Left colon (tissue), 2 donors: ENCODE measurements around the gene CADPS. TPM values are rescaled to one million over a fixed set of nuclear protein-coding genes. Genes with fewer than 3 reads are reported as not detected.

Experiments used
- ATAC-seq: fragments of 200-7000 bp; cut with Tn5 transposase; one replicate; pipeline ENCODE4 v1.9.1; 2020; ENCODE audit warnings: mild to moderate bottlenecking, moderate library complexity
- DNase-seq, 2 donors: peaks; one replicate each; pipeline ENCODE4 v3.0.0-alpha.2; 2020
- intact Hi-C, 2 donors: fragments of 100-400 bp; cut with DNase I in 1 of 2; cut with micrococcal nuclease in 1 of 2; formaldehyde crosslinking; loops; one replicate each; pipeline versions ENCODE4 v1.11.2 to v1.14.0; 2022; cut with DNase I, micrococcal nuclease
- total RNA-seq, 2 donors: library from RNA; stranded (reverse); fragmentation: NEBNext Ultra II Directional; extraction: Animal tissue kit (Norgen Biotek cat#: 25700); gene quantifications; one replicate each; pipeline ENCODE4 v1.2.1, GENCODE V29; 2021
- donor health status: DM: no; HTN: no; CAD: no.
- donor health status: DM: yes; HTN: yes; CAD: no.

Gene CADPS
- total RNA-seq, 2 donors from 2014 or later: 3.7 to 4.4 TPM

DNA sequence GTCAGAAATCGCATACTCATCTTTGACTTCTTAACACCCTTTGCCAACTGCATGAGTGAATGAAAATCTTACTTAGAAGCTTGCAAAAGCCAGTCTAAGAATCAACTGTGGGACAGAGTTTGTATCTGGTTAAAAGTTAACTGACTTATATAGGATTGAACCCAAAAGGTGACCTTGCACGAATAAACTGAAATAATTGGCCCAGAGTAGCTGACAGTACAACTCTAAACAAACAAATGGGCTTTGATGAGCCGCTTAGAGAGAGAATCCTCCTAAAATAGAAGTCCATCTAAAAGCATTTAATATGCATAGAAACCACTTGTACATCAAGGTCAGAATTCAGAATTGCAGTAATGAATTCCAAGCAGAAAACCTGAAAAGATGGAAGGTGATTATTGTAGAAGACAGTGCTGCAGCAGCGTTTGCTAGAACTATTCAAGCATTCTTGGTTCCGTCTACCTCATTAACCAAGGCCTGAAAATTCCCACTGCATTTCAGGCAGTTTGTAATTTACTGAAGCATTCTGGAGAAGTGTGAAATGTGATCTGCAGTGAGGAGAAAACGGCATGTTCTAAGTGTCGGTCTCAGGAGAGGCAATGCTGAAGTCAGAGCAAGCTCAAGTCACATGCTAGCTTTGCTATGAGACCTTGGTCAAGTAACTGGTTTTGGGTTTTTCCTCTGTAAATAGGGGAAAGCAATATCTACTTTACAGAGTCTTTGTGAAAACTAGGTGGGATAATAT, 103.7 kb downstream of the CADPS start:
- no peak for ATAC-seq
- intact Hi-C loops: no loop called here

DNA sequence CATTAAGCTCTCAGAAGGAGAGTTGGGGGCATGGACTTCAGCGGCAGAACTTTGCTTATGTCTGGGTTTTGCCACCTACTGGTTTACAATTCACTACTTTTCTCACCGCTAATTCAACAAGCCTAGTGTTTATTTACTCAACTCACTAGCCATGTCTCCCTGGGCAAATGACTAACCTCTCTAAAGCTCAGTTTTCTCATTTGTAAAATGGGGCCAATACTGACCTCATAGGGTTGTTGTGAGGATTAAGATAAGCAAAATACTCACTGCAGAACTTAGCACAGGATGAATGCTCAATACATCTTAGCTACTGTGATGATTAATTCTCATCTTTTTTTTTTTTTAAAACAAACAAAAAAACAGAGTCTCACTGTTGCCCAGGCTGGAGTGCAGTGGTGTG, 106.3 kb downstream of the CADPS start:
- intact Hi-C loops: no loop called here
- ATAC-seq: no peak
- no peak for DNase-seq

More for the DNA sequence above, 103.7 kb downstream of the CADPS start:
- DNase-seq: no peak

DNA sequence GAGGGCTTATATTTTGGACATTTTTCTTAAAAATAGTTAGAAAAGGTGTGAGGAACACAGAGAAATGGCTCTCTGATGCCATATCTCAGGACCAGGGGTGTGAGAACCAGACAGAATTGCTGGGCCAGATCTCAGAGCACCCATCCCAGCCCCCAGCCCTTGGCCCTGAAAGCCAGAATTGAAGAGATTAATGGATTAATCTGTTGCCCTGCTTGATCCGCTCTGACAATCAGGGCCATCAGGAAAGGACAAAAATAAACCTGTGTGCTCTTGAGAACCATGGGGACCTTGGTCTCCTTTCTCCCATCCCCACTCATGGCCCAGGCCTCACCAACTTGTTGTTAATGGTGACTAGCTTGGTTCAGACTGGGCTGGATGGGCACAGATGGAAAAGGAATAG, 113.5 kb downstream of the CADPS start:
- DNase-seq (no peak), ATAC-seq (no peak)
- intact Hi-C loops: no loop called here

DNA sequence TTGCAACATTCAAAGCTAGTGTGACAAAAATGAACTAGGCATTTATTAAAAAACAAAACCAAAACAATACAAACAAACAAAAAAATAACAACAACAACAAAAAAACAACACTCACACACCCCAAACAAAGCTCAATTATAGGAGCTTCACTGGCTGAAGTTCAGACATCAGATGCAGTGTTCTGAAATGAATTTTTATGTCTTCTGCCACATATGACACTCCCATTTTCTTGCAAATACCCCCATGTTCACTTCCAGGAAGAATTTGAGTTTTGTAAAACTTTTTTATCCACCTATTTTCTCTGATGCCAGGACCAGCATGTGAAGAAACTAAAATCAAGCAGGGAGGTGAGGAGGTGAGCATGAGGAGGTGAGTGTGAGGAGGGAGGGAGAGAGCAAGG, 113.9 kb downstream of the CADPS start:
- ATAC-seq (no peak), DNase-seq (no peak)
- intact Hi-C loops: no loop called here

DNA sequence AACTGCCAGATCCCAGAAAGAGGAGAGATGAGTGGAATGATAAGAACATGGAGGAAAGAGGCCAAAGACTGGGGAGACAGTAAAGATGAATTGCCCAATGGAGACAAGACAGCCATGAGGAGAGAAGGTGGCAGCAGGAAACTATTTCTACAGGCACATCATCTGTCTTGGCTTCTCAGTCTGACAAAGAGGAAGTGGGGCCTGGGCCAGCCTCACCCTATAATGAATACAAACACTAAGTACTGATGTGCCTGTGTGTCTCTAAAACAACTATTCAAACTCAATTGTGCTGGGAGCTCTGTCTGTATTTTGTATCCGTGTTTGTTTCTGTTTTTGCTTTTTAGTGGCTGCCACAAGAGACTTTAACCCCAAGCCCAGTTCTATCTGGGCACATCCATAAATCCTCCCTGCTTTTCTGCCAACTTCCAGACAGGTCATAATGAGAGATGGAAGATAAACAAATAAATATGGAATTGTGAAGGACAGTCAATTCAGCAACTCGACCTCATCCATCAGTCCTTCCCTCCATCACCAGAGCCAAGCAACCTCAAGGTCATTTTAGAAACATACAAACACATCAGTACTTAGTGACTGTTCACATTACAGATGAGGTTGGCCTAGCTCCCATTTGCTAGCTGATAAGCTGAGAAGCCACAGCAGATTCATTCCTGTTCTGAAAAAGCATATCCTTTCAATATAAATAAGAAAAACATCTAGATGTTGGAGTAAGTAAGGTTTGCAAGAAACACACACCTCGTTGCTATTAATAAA, 116.7 kb downstream of the CADPS start:
- intact Hi-C loops: no loop called here
- no peak for ATAC-seq

DNA sequence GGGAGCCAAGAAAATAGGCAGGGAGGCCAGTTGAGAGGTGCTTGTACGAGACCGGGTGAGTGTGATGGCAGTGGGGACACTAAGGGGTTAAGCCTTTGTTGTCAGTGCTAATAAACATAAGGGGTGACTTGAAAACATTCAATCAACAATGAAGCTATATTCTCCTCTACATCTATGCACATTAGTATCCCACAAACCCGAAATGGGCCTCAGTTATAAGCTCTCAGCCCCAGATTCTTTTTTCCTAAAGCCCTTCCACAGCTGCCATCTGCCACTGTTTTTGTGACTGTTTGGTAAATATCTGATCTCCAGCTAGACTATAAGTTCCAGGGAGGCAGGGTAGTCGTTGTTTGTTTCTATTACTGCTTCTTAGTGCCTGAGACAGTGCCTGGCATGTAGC, 118.2 kb downstream of the CADPS start:
- intact Hi-C loops: no loop called here
- no peak for ATAC-seq
- DNase-seq: no peak

More for the DNA sequence above, 116.7 kb downstream of the CADPS start:
- DNase-seq: no peak

DNA sequence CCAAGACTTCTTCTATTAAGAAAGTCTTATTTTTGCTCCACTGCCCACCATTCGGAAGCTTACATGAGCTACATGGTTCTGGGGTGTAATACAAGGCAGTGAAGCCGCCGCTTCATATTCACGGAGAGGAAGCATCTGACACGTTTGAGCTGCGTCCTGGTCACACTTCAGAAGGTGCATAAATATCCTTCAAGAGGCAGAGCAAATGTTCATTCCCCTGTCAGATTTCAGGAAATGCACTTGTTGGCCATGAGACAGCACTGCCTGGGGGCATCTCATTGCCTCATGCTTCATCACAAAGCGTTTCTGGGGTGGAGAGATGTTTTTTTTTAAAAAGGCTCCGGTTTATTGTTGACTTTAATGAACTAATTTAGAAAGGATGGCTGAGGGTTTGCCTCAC, 119.9 kb downstream of the CADPS start:
- DNase-seq (no peak), ATAC-seq (no peak)
- intact Hi-C loops: no loop called here

DNA sequence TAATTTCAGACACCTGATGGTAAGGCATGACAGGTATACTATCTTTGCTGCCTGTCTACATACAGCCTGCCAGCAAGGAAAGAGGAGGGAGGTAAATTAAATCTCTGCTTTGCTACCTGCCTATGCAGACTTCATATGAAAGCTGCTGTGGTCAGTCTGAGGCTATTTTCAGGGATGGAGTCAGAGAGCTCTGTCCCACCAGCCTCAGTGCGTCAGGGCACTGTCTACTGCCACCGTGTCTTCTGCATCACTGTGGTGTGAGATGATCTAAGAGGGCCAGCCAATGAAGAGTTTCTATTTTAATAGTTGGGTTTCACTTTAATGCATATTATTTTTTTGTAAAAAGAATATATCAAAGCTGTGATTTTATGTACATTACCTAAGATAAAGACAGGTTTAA, 125.6 kb downstream of the CADPS start:
- no peak for DNase-seq
- ATAC-seq: no peak
- intact Hi-C loops: no loop called here

DNA sequence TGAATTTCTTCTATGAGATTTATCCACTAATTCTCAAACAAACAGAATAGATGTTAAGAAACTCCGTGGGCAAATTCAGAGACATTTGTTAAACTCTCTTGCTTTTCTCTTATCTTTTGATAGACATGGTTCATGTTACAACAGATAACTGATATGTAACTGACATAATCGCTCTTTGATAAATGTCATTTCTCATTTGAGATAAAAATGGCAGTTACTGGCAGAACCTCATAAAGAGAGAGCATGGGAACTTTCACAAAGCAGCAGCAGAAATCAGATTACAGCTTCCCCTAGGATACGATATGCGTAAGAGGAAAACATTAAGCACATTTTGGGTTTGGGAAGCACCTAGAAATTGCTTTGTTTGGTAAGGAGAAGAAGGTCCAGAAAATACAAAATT, 126.1 kb downstream of the CADPS start:
- ATAC-seq (no peak), DNase-seq (no peak)
- intact Hi-C loops: no loop called here

DNA sequence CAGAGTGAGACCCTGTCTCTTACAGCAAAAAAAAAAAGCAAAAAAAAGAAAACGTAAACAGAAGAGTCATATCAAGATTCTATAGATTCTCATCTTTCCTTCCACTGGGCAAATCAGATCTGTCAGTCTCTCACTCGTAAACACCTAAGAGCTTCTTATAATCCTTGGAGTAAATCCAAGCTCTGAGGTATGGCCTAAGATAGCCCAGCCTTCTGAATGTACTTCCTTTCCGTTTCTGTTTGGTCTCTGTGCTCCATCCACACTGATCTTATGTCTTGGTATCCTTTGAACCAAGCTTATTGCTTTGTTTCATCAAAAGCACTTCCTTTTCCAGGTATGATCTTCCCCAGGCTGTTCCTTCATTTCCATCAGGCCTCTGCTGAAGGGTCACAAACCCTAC, 137.8 kb downstream of the CADPS start:
- no peak for DNase-seq
- ATAC-seq: peak; percentile 69
- intact Hi-C loops: no loop called here

DNA sequence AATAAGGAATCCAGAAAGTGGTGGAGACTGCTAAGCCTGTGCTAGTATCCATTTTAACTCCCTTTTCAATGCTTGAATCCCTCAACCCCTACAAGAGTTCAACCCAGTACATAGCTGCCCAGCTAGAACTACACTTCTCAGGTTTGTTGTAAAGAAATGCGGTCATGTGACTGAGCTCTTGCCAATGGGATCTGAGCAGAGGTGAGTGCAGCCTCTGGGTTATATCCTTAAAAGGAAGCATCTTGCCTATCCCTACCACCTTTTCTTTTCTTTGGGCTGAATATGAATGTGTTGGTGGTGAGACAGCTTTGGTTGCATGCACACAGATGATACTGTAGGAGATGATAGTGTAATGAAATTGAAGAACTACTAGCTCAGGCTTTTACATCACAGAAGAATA, 139.7 kb downstream of the CADPS start:
- ATAC-seq (no peak), DNase-seq (no peak)
- intact Hi-C loops: no loop called here

DNA sequence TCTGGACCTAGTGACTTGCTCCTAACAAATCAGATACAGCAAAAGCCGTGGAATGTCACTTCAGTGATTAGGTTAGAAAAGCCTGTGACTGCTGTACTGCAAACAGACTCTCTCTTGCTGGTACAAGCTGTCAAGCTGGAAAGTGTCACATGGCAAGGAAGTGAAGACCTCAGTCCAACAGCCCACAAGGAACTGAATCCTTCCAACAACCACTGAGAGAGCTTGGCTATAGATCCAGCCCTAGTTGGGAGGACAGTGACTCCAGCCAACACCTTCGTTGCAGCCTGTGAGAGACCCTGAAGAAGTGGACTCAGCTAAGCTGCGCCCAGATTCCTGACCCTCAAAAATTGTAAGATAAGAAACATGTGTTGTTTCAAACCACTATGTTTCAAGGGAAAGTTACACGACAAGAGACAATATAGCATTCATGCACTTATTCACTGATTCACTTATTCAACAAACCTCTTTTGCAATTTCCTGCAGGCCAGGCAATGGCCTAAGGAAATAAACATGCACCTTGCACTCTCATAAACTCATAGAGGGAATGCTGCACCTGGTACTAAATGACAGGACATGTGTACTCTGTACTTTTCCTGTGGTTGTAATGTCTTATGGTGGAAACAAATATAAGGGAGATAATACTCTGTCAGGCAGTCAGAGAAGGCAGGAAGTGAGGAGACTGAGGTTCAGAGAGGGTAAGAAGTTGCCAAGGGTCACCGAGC, 142.9 kb downstream of the CADPS start:
- intact Hi-C loops: no loop called here

DNA sequence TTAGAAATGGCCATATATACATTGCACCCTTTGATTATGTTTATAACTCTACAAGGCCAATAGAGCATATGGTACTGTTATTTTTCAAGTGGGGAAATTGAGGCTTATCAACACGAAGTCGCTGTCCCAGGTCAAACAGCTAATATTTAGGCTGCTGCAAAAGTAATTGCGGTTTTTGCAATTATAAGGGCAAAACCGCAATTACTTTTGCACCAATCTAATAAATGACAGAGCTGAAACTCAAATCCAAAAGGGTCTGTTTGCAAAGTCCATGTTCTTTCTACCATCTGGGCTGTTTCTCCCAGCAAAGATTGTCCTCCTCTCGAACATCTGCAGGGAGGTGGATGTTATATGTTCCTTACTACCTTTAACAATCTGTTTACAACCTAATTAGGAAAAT, 147.2 kb downstream of the CADPS start:
- DNase-seq: no peak
- intact Hi-C loops: no loop called here
- ATAC-seq: no peak

More for the DNA sequence above, 142.9 kb downstream of the CADPS start:
- DNase-seq (peak in 1 of 2 donors; percentile 34), ATAC-seq (peak; percentile 98)

DNA sequence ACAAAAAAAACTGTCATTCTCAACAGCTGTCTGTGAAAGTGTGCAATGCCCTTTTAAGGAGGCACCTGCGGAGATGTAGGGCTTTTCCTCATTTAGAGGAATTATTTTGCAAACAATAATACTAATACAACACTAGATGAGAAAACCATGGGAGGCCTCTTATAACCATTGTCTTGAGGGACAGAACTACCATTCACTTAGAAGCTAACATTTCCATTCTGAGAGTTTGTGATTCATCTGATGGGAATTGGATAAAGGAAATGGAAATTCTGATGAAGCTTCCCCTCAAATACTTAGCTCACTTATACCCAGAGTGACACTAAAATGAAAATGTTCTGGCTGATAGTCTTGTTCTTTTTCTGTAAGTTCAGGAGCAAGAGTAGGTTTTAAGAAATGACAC, 147.7 kb downstream of the CADPS start:
- intact Hi-C loops: no loop called here
- ATAC-seq (no peak), DNase-seq (no peak)

DNA sequence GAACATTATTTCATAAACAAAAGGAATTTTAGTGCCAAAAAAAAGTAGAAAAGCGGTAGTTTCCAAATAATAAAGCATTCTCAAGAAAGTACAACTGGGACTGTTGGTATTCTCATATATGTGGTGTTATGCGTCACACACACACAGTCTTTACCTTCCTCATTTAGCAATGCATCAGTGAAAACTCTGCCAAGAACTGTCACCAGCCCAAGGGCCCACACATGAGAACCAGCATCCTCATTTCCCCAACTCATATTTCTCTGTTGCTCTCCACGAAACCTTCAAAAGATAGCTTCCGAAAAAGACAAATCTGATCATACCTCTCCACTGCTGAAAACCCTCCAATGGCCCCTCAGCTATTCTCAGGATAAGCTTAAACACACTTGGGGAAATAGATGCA, 150.7 kb downstream of the CADPS start:
- ATAC-seq (no peak), DNase-seq (no peak)
- intact Hi-C loops: no loop called here

DNA sequence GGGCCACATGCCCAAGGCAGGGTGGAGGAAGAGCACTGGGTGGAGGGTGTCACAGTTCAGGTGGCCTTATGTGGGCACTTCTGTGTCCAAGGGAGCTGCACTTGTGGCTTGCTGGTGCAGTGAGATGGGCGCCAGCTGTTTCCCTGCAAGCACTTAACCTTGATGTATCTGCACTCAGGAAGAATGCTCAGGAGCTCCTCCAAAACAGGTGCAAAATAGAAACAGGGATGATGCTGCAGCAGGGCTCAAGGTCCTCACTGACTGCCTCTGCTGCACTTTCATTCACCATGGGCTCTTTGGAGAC, 151.3 kb downstream of the CADPS start:
- DNase-seq (no peak), ATAC-seq (no peak)
- intact Hi-C loops: no loop called here

DNA sequence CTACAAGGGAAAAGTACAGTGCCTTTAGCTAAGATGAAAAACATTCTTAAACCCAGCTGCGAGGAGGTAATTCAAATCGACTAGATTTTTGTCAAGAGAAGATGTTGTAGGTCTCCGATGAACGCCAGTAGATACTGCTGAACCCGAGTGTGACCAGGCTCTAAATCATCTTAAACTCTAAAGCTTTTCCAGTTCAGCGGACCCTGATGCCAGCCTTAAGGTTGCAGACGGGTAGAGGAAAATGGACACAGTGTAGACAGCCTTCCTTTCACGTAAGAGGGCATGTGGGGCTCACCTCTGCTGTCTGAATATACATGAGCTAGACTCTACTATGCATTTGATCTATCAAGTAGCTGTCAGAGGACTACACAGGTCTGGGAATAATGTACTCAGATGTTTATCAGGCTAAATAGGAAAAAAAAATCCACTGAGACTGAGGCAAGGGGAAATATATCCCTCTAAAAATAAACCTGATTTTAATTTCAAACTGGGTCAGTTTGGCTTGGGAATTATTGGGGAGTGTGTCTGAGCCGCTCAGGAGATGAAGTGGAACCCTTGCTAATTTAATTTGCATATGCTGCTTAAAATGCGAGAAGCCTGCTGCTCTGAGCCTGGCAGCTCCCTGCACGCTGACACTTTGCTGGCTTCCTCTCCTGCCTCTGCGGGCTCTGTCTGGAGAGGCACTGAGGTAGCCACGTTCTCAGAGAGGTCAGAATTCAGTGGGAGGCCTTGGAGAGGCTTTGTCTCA, 151.9 kb downstream of the CADPS start:
- no peak for ATAC-seq
- no peak for DNase-seq
- intact Hi-C loops: no loop called here

DNA sequence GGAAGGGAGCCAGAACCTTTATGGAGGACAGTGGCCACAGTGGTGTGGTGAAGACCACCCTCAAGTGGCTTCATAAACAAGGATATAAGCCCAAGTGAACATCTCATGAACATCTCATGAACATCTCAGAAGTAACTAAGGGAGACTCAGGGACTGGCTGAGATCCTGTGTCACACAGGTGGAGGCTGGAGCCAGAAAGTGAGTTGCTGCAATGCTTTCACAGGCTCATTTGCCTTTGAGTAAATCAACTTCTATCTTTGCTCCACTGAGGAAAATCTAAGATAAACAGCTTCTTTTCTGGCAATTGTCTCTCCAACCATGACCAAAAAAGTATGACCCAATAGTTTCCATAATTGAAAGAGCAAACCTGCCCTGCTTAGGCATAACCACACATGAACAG, 152.9 kb downstream of the CADPS start:
- DNase-seq (no peak), ATAC-seq (no peak)
- intact Hi-C loops: no loop called here

DNA sequence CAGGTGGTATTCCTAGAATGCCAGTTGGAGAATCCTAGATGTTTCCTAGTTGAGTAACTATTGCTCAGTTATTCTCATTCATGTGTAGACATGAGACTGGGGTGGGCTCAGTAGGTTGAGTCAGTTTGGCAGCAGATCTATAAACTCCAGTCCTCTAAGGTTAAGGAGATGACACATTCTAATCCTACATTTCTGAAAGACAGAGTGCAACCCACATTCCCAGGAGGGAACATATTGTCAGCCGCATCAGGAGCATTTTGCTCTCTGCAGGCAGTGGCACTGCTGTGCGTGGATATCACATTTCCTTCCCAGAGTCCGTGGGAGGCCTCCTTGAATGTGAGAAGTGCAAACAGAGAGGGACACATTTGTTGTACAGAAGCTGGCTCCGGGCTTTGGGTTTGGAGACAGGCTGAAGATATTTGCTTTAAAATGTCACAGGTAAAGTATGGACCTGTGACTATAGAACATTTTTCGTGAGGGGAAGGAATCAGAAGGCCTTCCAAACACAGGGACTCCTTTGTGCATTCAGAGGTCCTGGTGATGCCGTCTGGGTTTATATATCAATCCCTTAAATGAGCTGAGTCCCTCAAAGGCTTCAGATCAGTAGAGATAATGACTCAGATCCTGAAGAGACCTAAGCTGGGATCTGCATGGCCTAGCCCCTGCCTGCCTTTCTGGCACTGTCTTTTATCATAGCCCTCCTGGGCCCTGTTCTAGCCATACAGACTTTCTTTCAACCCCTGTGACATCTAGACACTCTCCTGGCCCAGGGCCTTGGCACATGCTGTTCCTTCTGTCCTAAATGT, 156.5 kb downstream of the CADPS start:
- ATAC-seq: no peak
- intact Hi-C loops: no loop called here
- DNase-seq: no peak
